NCI-H510A treated with DMSO at 0.1 percent for 48 hours (cell line): ENCODE results near the gene SAMD10.
A peak's percentile ranks its signal among the peaks of the same experiment; 100 is the strongest.
"Not testable (repeated sequence)": the region's sequence is repeated elsewhere in the genome, so short reads cannot be mapped to it uniquely, and the experiment has no call there.

Experiments used
- DNase-seq: peaks from one replicate; lab custom pipeline; 2025; lab: John Stamatoyannopoulos, UW

The SAMD10 gene

GRCh38 chr20:64001607-64002011 lies 22.2 kb upstream of the SAMD10 start:
- no peak for DNase-seq

GRCh38 chr20:64000906-64001305 lies 21.5 kb upstream of the SAMD10 start:
- DNase-seq: no peak

- no peak for DNase-seq
These were observed 3.5 kb upstream of the SAMD10 start for GRCh38 chr20:63982937-63983336.

GRCh38 chr20:63980806-63981728 lies 1.6 kb upstream of the SAMD10 start, which contains the start of gene PRPF6:
Gene PRPF6, plus strand, starts transcription at chr20:63981132. Its CDS starts 114 bp downstream, at chr20:63981246.
- DNase-seq: peak; percentile 97

- DNase-seq: no peak
These were observed 919 bp upstream of the SAMD10 start for GRCh38 chr20:63980317-63980805.

- DNase-seq: no peak
These were observed 249 bp downstream of the SAMD10 start for GRCh38 chr20:63979229-63979556.

GRCh38 chr20:63978319-63979228 lies 868 bp downstream of the SAMD10 start:
- peak; percentile 82 for DNase-seq

- no peak for DNase-seq
These were observed 1.6 kb downstream of the SAMD10 start for GRCh38 chr20:63977739-63978276.

- no peak for DNase-seq
These were observed 2.3 kb downstream of the SAMD10 start for GRCh38 chr20:63976980-63977738.

- not testable (repeated sequence) for DNase-seq
These were observed 2.9 kb downstream of the SAMD10 start for GRCh38 chr20:63976511-63976910.

GRCh38 chr20:63974402-63975200 lies 4.8 kb downstream of the SAMD10 start:
- DNase-seq: peak; percentile 96

- DNase-seq: peak; percentile 86
These were observed 5.6 kb downstream of the SAMD10 start for GRCh38 chr20:63973636-63974401.

GRCh38 chr20:63973160-63973479 lies 6.3 kb downstream of the SAMD10 start:
- DNase-seq: no peak

GRCh38 chr20:63972312-63973159 lies 6.9 kb downstream of the SAMD10 start:
- no peak for DNase-seq

- DNase-seq: not testable (repeated sequence)
These were observed 7.5 kb downstream of the SAMD10 start for GRCh38 chr20:63971960-63972311.

GRCh38 chr20:63970714-63971431 lies 8.6 kb downstream of the SAMD10 start:
- DNase-seq: no peak

GRCh38 chr20:63969838-63970713 lies 9.4 kb downstream of the SAMD10 start, which contains the start of gene ZNF512B:
Gene ZNF512B, minus strand, starts transcription at chr20:63969930. Its CDS starts 1,980 bp downstream, at chr20:63967950.
- DNase-seq: peak; percentile 30
